HepG2 (cell line): ENCODE measurements around the gene ATG2B. TPM values are rescaled to one million over a fixed set of nuclear protein-coding genes. Genes with fewer than 3 reads are reported as not detected.
A peak's percentile ranks its signal among the peaks of the same experiment; 100 is the strongest.

Experiments used
- ATAC-seq: fragments of 200-7000 bp; cut with Tn5 transposase; 3 replicates; pipeline ENCODE4 v1.9.1; 2020; ENCODE audit warnings: mild to moderate bottlenecking, moderate library complexity
- BruUV-seq: library from RNA; stranded (reverse); fragments of 400-500 nt; replicated peaks from 2 replicates; lab custom pipeline; 2021; lab: Mats Ljungman, UMichigan
- CTCF ChIA-PET: fragments of 300-600 bp; formaldehyde crosslinking; extraction: SDS; loops from one replicate; lab custom pipeline; 2021; ENCODE audit warnings: low total read pairs, inconsistent platforms, low intra/inter-chr PET ratio; lab: Yijun Ruan, JAX
- POLR2A ChIA-PET: fragments of 350-600 bp; sonication (Branson Sonifier 250); formaldehyde crosslinking; loops from one replicate; lab custom pipeline; 2020; ENCODE audit warnings: antibody characterized with exemption, inconsistent platforms; lab: Yijun Ruan, JAX
- DNase-seq: peaks from one replicate; pipeline ENCODE4 v3.0.0-alpha.2; 2015; ENCODE audit warnings: low spot score
- FAIRE-seq: peaks from 3 replicates; lab custom pipeline; 2011; peaks lifted over from hg19 to GRCh38; lab: Jason Lieb, UNC
- H2AFZ ChIP-seq: one replicate; pipeline ENCODE4 v1.6.1; 2011; ENCODE audit warnings: low read length, inconsistent platforms
- H3K27ac ChIP-seq: fragments of 300-600 bp; 3 replicates; pipeline ENCODE4 v1.8.0; 2011; ENCODE audit warnings: mixed run types, mild to moderate bottlenecking, mixed read lengths, low read length, inconsistent platforms; ENCODE audit not compliant: insufficient read depth; ENCODE audit errors: extremely low read length
- H3K27me3 ChIP-seq, 2 experiments: fragments of 200-600 bp in 1 of 2; 2 replicates in 1 of 2; 3 replicates in 1 of 2; pipeline versions ENCODE4 v1.6.0 to v1.8.0; 2011; ENCODE audit warnings: low read length in 2 of 2, mild to moderate bottlenecking in 2 of 2, moderate library complexity in 2 of 2, inconsistent platforms in 1 of 2; ENCODE audit not compliant: insufficient read depth in 2 of 2, control insufficient read depth in 1 of 2
- H3K36me3 ChIP-seq, 2 experiments: fragments of 200-600 bp in 1 of 2; replicated peaks in 1 of 2; 2 replicates in 1 of 2; 3 replicates in 1 of 2; pipeline versions ENCODE4 v1.5.1 to v1.8.0; 2011; ENCODE audit warnings: low read length in 2 of 2, inconsistent platforms in 1 of 2; ENCODE audit not compliant: insufficient read depth in 2 of 2, control insufficient read depth in 1 of 2
- H3K4me1 ChIP-seq: 2 replicates; pipeline ENCODE4 v1.5.1; 2012; ENCODE audit warnings: low read length, inconsistent platforms; ENCODE audit not compliant: insufficient read depth
- H3K4me2 ChIP-seq: 2 replicates; pipeline ENCODE4 v1.6.0; 2011; ENCODE audit warnings: low read depth, low read length, inconsistent platforms
- H3K4me3 ChIP-seq, 3 experiments: fragments of 200-600 bp in 1 of 3; sonication (generic), shearing (Covaris generic) in 1 of 3; replicated peaks in 1 of 3; 2 replicates each; pipeline ENCODE4 v1.5.1; 2011 to 2016; ENCODE audit warnings: low read length in 3 of 3, inconsistent platforms in 2 of 3, low read depth in 2 of 3, mild to moderate bottlenecking in 2 of 3, control low read depth in 1 of 3, mixed read lengths in 1 of 3; ENCODE audit not compliant: insufficient read depth in 1 of 3
- H3K79me2 ChIP-seq: one replicate; pipeline ENCODE4 v1.6.1; 2011; ENCODE audit warnings: low read length, inconsistent platforms; ENCODE audit not compliant: insufficient read depth
- H3K9ac ChIP-seq: 2 replicates; pipeline ENCODE4 v1.6.0; 2011; ENCODE audit warnings: mild to moderate bottlenecking, low read depth, low read length, inconsistent platforms; ENCODE audit not compliant: insufficient read depth
- H3K9me3 ChIP-seq: 2 replicates; pipeline ENCODE4 v1.5.1; 2012; ENCODE audit warnings: mild to moderate bottlenecking, low read length
- H4K20me1 ChIP-seq: 2 replicates; pipeline ENCODE4 v1.6.0; 2011; ENCODE audit warnings: inconsistent platforms, mild to moderate bottlenecking, low read length, moderate library complexity; ENCODE audit not compliant: insufficient read depth
- BRCA1 ChIP-seq: sonication (generic); formaldehyde crosslinking; IDR thresholded peaks from 2 replicates; pipeline ENCODE4 v1.4.0; 2020; ENCODE audit warnings: missing genetic modification reagents
- HNF4G ChIP-seq, 2 experiments: sonication (generic) in 1 of 2; formaldehyde crosslinking in 1 of 2; IDR thresholded peaks; 2 replicates each; pipeline versions ENCODE4 v1.4.0 to v1.6.1; 2011 to 2020; ENCODE audit warnings: borderline replicate concordance in 2 of 2, low read depth in 2 of 2, mild to moderate bottlenecking in 2 of 2, low read length in 1 of 2, missing genetic modification reagents in 1 of 2, moderate library complexity in 1 of 2
- NR2F1 ChIP-seq, 2 experiments: fragments of 450-650 bp in 1 of 2; formaldehyde crosslinking in 1 of 2; IDR thresholded peaks; 2 replicates each; pipeline versions ENCODE4 v1.5.0 to v1.6.1; 2016 to 2020; ENCODE audit warnings: mild to moderate bottlenecking in 1 of 2, missing compliant biosample characterization in 1 of 2, missing genetic modification reagents in 1 of 2, moderate library complexity in 1 of 2
- PPARG ChIP-seq: conservative IDR thresholded peaks from 2 replicates; pipeline ENCODE4 v1.6.1; 2016; ENCODE audit warnings: missing biosample characterization, missing genetic modification reagents
- REPIN1 ChIP-seq: sonication (generic); formaldehyde crosslinking; IDR thresholded peaks from 2 replicates; pipeline ENCODE4 v1.8.0; 2022; ENCODE audit warnings: missing genetic modification reagents, low read depth, mild to moderate bottlenecking, borderline replicate concordance
- ZC3H4 ChIP-seq: sonication (generic); formaldehyde crosslinking; IDR thresholded peaks from 2 replicates; pipeline ENCODE4 v1.4.0; 2020; ENCODE audit warnings: missing genetic modification reagents, borderline replicate concordance
- ZNF564 ChIP-seq: sonication (generic); formaldehyde crosslinking; IDR thresholded peaks from 2 replicates; pipeline ENCODE4 v1.8.1; 2023; ENCODE audit warnings: mild to moderate bottlenecking, missing genetic modification reagents
- ZNF776 ChIP-seq: sonication (generic); formaldehyde crosslinking; IDR thresholded peaks from 2 replicates; pipeline ENCODE4 v1.4.0; 2020; ENCODE audit warnings: mild to moderate bottlenecking, missing genetic modification reagents
- WGBS: methylation state at CpG from one replicate; pipeline ENCODE4 v1.1.6; 2017; ENCODE audit warnings: low lambda C conversion rate; 5-methylcytosine and 5-hydroxymethylcytosine counted together
- in situ Hi-C: cut with HindIII; loops from 2 replicates; pipeline ENCODE4 v1.10.0; 2017; ENCODE audit warnings: low pct_unique_long_range_greater_than_20kb; ENCODE audit not compliant: extremely low pct_ligation_motif_present
- intact Hi-C: fragments of 100-400 bp; cut with micrococcal nuclease; formaldehyde crosslinking; loops from one replicate; pipeline ENCODE4 v1.10.0; 2022; ENCODE audit not compliant: unreplicated experiment
- polyA plus RNA-seq, 8 experiments: library from polyadenylated mRNA; depleted of rRNA in 3 of 8; stranded (reverse) in 7 of 8; unstranded in 1 of 8; fragments of >200 nt; fragmentation: Illumina TruSeq in 4 of 8; extraction: Trizol in 4 of 8; gene quantifications; 2 replicates each; pipeline versions ENCODE4 v1.2.1 to v1.2.3, GENCODE V29; 2011 to 2016; ENCODE audit warnings: low read depth in 4 of 8, missing spikeins in 1 of 8, mixed read lengths in 1 of 8; ENCODE audit not compliant: insufficient read depth in 1 of 8
- total RNA-seq, 5 experiments: library from RNA; depleted of rRNA; stranded (reverse); fragments of >200 nt; fragmentation: Illumina TruSeq; extraction: Trizol; gene quantifications; 2 replicates each; pipeline ENCODE4 v1.2.3, GENCODE V29; 2016; ENCODE audit warnings: low read depth in 1 of 5
- TF ChIP-seq, protein P1 (sequence below): sonication (generic); formaldehyde crosslinking; IDR thresholded peaks from 2 replicates; pipeline ENCODE4 v1.5.0; 2020; ENCODE audit warnings: mild to moderate bottlenecking, missing genetic modification reagents
- TF ChIP-seq, protein P2 (sequence below): sonication (generic); formaldehyde crosslinking; IDR thresholded peaks from 2 replicates; pipeline ENCODE4 v1.4.0; 2020; ENCODE audit warnings: mild to moderate bottlenecking, missing genetic modification reagents
- TF ChIP-seq, protein P3 (sequence below): sonication (generic); formaldehyde crosslinking; IDR thresholded peaks from 2 replicates; pipeline ENCODE4 v1.4.0; 2020; ENCODE audit warnings: missing genetic modification reagents, borderline replicate concordance
- TF ChIP-seq, protein P4 (sequence below): IDR thresholded peaks from 2 replicates; pipeline ENCODE4 v1.6.1; 2016; ENCODE audit warnings: missing compliant biosample characterization, missing genetic modification reagents, borderline replicate concordance

Gene ATG2B
- total and polyA plus RNA-seq, 2 of the 13 experiments (the other 11 are each of a cell fraction or from before 2014, with no cell fraction given): 7.4 to 7.5 TPM

DNA sequence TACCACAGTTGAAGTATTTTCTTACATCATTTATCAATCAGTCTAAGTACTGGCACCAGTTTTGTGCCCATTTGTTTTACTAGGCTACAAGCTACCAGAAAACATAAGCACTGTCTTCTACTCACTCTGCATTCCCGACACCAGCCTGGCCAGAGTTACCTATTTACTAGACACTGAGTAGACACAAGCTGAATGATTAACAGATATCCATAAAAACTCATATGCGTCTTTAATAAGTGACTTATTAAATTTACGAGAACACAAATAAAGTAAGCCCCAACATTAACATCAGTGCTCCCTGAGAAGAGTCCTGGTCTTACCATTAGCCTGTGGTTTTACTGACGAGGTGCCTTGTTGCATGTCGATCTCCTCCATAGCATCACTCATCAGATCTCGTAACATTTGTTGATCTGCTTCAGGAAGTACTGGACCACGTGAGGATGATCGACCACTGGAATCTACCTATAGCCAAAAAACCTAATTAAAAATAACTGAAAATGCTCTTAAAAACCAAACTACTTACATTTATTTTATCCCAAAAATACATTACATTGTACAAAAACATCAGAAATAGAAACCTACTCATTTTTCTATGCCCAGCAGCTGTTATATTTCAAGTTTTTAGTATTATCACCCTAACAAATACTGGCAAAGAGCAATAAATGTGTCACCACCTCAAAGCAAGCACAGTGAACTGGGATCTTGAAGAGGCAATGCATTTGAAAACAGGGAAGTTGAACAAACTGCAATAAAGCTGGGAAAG is 53.8 kb downstream of the ATG2B start:
- in situ Hi-C loops: no loop called here
- ATAC-seq: peak; percentile 36; the same call in 1 of the 3 replicates
- POLR2A ChIA-PET: no interaction called here
- no peak overlapping the region for H2AFZ ChIP-seq
- no peak overlapping the region for H3K9ac ChIP-seq
- H3K9me3 ChIP-seq: no peaks in the 10 kb centered on the region
- 84% methylated on average over 8 of the region's 8 CpGs for WGBS
- H3K27ac ChIP-seq: no peak overlapping the region
- no peak for FAIRE-seq
- no TSS peak for BruUV-seq
- 0 out of 6 replicates have a peak overlapping the region, but pooled peaks of 1 of the 3 experiments have one; percentile 15 for H3K4me3 ChIP-seq
- H3K36me3 ChIP-seq: peaks cover 4 to 20% of the 10 kb centered on the region in 2 experiments; a peak in 4 of 5 replicates
- H3K4me2 ChIP-seq: no peak overlapping the region
- intact Hi-C loops: no loop called here
- peaks cover 24% of the 10 kb centered on the region for H3K4me1 ChIP-seq
- CTCF ChIA-PET: no interaction called here
- peak; percentile 39 for DNase-seq
- H3K79me2 ChIP-seq: no peaks in the 10 kb centered on the region
- no peaks in the 10 kb centered on the region for H4K20me1 ChIP-seq
- H3K27me3 ChIP-seq: no peaks in the 10 kb centered on the region
- TF ChIP-seq ZC3H4 (no peak), PPARG (no peak), REPIN1 (no peak), BRCA1 (CRISPR knock-in tag) (no peak), NR2F1 (CRISPR knock-in tag; IDR thresholded peaks at IDR 0.05) (no peak), ZNF564 (CRISPR knock-in tag) (no peak), ZNF776 (no peak), HNF4G (IDR thresholded peaks at IDR 0.05; ENCODE audit: borderline replicate concordance, low read depth, low read length) (no peak), HNF4G (CRISPR knock-in tag; IDR thresholded peaks at IDR 0.05; ENCODE audit: borderline replicate concordance, low read depth) (no peak)
- TF ChIP-seq, protein P1, sequence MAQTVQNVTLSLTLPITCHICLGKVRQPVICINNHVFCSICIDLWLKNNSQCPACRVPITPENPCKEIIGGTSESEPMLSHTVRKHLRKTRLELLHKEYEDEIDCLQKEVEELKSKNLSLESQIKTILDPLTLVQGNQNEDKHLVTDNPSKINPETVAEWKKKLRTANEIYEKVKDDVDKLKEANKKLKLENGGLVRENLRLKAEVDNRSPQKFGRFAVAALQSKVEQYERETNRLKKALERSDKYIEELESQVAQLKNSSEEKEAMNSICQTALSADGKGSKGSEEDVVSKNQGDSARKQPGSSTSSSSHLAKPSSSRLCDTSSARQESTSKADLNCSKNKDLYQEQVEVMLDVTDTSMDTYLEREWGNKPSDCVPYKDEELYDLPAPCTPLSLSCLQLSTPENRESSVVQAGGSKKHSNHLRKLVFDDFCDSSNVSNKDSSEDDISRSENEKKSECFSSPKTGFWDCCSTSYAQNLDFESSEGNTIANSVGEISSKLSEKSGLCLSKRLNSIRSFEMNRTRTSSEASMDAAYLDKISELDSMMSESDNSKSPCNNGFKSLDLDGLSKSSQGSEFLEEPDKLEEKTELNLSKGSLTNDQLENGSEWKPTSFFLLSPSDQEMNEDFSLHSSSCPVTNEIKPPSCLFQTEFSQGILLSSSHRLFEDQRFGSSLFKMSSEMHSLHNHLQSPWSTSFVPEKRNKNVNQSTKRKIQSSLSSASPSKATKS (CRISPR knock-in tag): no peak
- TF ChIP-seq, protein P2, sequence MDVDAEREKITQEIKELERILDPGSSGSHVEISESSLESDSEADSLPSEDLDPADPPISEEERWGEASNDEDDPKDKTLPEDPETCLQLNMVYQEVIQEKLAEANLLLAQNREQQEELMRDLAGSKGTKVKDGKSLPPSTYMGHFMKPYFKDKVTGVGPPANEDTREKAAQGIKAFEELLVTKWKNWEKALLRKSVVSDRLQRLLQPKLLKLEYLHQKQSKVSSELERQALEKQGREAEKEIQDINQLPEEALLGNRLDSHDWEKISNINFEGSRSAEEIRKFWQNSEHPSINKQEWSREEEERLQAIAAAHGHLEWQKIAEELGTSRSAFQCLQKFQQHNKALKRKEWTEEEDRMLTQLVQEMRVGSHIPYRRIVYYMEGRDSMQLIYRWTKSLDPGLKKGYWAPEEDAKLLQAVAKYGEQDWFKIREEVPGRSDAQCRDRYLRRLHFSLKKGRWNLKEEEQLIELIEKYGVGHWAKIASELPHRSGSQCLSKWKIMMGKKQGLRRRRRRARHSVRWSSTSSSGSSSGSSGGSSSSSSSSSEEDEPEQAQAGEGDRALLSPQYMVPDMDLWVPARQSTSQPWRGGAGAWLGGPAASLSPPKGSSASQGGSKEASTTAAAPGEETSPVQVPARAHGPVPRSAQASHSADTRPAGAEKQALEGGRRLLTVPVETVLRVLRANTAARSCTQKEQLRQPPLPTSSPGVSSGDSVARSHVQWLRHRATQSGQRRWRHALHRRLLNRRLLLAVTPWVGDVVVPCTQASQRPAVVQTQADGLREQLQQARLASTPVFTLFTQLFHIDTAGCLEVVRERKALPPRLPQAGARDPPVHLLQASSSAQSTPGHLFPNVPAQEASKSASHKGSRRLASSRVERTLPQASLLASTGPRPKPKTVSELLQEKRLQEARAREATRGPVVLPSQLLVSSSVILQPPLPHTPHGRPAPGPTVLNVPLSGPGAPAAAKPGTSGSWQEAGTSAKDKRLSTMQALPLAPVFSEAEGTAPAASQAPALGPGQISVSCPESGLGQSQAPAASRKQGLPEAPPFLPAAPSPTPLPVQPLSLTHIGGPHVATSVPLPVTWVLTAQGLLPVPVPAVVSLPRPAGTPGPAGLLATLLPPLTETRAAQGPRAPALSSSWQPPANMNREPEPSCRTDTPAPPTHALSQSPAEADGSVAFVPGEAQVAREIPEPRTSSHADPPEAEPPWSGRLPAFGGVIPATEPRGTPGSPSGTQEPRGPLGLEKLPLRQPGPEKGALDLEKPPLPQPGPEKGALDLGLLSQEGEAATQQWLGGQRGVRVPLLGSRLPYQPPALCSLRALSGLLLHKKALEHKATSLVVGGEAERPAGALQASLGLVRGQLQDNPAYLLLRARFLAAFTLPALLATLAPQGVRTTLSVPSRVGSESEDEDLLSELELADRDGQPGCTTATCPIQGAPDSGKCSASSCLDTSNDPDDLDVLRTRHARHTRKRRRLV (CRISPR knock-in tag): no peak
- TF ChIP-seq, protein P3, sequence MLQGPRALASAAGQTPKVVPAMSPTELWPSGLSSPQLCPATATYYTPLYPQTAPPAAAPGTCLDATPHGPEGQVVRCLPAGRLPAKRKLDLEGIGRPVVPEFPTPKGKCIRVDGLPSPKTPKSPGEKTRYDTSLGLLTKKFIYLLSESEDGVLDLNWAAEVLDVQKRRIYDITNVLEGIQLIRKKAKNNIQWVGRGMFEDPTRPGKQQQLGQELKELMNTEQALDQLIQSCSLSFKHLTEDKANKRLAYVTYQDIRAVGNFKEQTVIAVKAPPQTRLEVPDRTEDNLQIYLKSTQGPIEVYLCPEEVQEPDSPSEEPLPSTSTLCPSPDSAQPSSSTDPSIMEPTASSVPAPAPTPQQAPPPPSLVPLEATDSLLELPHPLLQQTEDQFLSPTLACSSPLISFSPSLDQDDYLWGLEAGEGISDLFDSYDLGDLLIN (CRISPR knock-in tag): no peak
- TF ChIP-seq, protein P4, sequence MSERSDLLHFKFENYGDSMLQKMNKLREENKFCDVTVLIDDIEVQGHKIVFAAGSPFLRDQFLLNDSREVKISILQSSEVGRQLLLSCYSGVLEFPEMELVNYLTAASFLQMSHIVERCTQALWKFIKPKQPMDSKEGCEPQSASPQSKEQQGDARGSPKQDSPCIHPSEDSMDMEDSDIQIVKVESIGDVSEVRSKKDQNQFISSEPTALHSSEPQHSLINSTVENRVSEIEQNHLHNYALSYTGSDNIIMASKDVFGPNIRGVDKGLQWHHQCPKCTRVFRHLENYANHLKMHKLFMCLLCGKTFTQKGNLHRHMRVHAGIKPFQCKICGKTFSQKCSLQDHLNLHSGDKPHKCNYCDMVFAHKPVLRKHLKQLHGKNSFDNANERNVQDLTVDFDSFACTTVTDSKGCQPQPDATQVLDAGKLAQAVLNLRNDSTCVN: no peak
